PC-3 (cell line): Measurements from ENCODE around the gene TRABD2B. TPM values are rescaled to one million over a fixed set of nuclear protein-coding genes. Genes with fewer than 3 reads are reported as not detected.

Experiments
- ATAC-seq: fragments of 200-7000 bp; cut with Tn5 transposase; 2 replicates; pipeline ENCODE4 v1.9.1; 2020; ENCODE audit warnings: mild to moderate bottlenecking, moderate library complexity
- BruUV-seq: library from RNA; stranded (reverse); fragments of 400-500 nt; replicated peaks from 2 replicates; lab custom pipeline; 2021; lab: Mats Ljungman, UMichigan
- CTCF ChIA-PET: fragments of 300-600 bp; sonication (Branson Sonifier 250); formaldehyde crosslinking; loops from one replicate; lab custom pipeline; 2022; ENCODE audit warnings: antibody characterized with exemption; lab: Charles Lee
- POLR2A ChIA-PET: fragments of 300-600 bp; sonication (Branson Sonifier 250); formaldehyde crosslinking; loops from one replicate; lab custom pipeline; 2022; ENCODE audit warnings: antibody characterized with exemption; ENCODE audit not compliant: unreplicated experiment; lab: Charles Lee
- DNase-seq: peaks from one replicate; pipeline ENCODE4 v3.0.0-alpha.2; 2015
- H2AFZ ChIP-seq: fragments of 300-600 bp; sonication (generic); 2 replicates; pipeline ENCODE4 v1.6.0; 2016; ENCODE audit warnings: antibody characterized with exemption, low read length
- H3F3A ChIP-seq: fragments of 300-600 bp; sonication (generic); one replicate; pipeline ENCODE4 v1.6.0; 2017; ENCODE audit warnings: antibody characterized with exemption, low read length, control low read depth, mild to moderate bottlenecking; ENCODE audit not compliant: unreplicated experiment
- H3K27ac ChIP-seq: fragments of 300-600 bp; sonication (generic); 2 replicates; pipeline ENCODE4 v1.5.1; 2016; ENCODE audit warnings: mild to moderate bottlenecking, low read length
- H3K27me3 ChIP-seq: fragments of 300-600 bp; sonication (generic); 2 replicates; pipeline ENCODE4 v1.6.1; 2016; ENCODE audit warnings: low read length, mixed read lengths
- H3K36me3 ChIP-seq: fragments of 300-600 bp; sonication (generic); 2 replicates; pipeline ENCODE4 v1.6.1; 2016; ENCODE audit warnings: low read depth, mixed run types, low read length, mixed read lengths
- H3K4me1 ChIP-seq: fragments of 300-600 bp; sonication (generic); 2 replicates; pipeline ENCODE4 v1.5.1; 2016; ENCODE audit warnings: low read length; ENCODE audit not compliant: insufficient read depth
- H3K4me2 ChIP-seq: fragments of 300-600 bp; sonication (generic); 2 replicates; pipeline ENCODE4 v1.6.0; 2016; ENCODE audit warnings: low read length
- H3K4me3 ChIP-seq: fragments of 300-600 bp; sonication (generic); 2 replicates; pipeline ENCODE4 v1.5.1; 2016; ENCODE audit warnings: mild to moderate bottlenecking, low read length, mixed read lengths
- H3K79me2 ChIP-seq: fragments of 300-600 bp; sonication (generic); 2 replicates; pipeline ENCODE4 v1.6.1; 2017; ENCODE audit warnings: low read length, mixed read lengths
- H3K9ac ChIP-seq: fragments of 300-600 bp; sonication (generic); 2 replicates; pipeline ENCODE4 v1.6.0; 2016; ENCODE audit warnings: mild to moderate bottlenecking, low read length
- H3K9me2 ChIP-seq: fragments of 300-600 bp; sonication (generic); replicated peaks from 2 replicates; pipeline ENCODE4 v1.6.1; 2016; ENCODE audit warnings: mixed run types, low read length, mixed read lengths
- H3K9me3 ChIP-seq: fragments of 300-600 bp; sonication (generic); 2 replicates; pipeline ENCODE4 v1.6.1; 2016; ENCODE audit warnings: low read length, mixed read lengths
- H4K20me1 ChIP-seq: fragments of 300-600 bp; sonication (generic); 2 replicates; pipeline ENCODE4 v1.6.1; 2016; ENCODE audit warnings: low read length, mixed read lengths
- EZH2 ChIP-seq: fragments of 300-600 bp; sonication (generic); IDR thresholded peaks from one replicate; pipeline ENCODE4 v1.6.1; 2017; ENCODE audit warnings: antibody characterized with exemption, mild to moderate bottlenecking, low read length; ENCODE audit not compliant: unreplicated experiment
- EZH2phosphoT487 ChIP-seq: fragments of 300-600 bp; sonication (generic); IDR thresholded peaks from 2 replicates; pipeline ENCODE4 v1.6.1; 2018; ENCODE audit warnings: mild to moderate bottlenecking, antibody characterized with exemption, low read length, borderline replicate concordance
- intact Hi-C: fragments of 100-400 bp; cut with micrococcal nuclease; formaldehyde crosslinking; loops from 2 replicates; pipeline ENCODE4 v1.9.0; 2023
- total RNA-seq: library from RNA; depleted of rRNA; stranded (reverse); fragments of >200 nt; gene quantifications from 2 replicates; pipeline ENCODE4 v1.2.3, GENCODE V29; 2014
- TF ChIP-seq, protein P1 (sequence below): fragments of 300-600 bp; sonication (generic); conservative IDR thresholded peaks from 2 replicates; pipeline ENCODE4 v1.5.1; 2017; ENCODE audit warnings: antibody characterized with exemption, low read depth, mild to moderate bottlenecking, low read length

The TRABD2B gene
- total RNA-seq, 1 experiment from 2014 or later: 0.44 TPM

GRCh38 chr1:48023488-48023887 lies 26.3 kb upstream of the TRABD2B start:
- Histone ChIP-seq H3K9me3 (no peaks in the 10 kb centered on the region), H2AFZ (no peak overlapping the region), H3K36me3 (no peaks in the 10 kb centered on the region), H3K27me3 (no peaks in the 10 kb centered on the region), H4K20me1 (no peaks in the 10 kb centered on the region), H3K27ac (no peak overlapping the region), H3K4me3 (no peak overlapping the region), H3K9ac (no peak overlapping the region), H3K4me1 (no peaks in the 10 kb centered on the region), H3F3A (no peaks in the 10 kb centered on the region), H3K79me2 (no peaks in the 10 kb centered on the region), H3K9me2 (no peaks in the 10 kb centered on the region), H3K4me2 (no peak overlapping the region)
- TF ChIP-seq EZH2phosphoT487 (no peak), EZH2 (no peak)
- TF ChIP-seq, protein P1, sequence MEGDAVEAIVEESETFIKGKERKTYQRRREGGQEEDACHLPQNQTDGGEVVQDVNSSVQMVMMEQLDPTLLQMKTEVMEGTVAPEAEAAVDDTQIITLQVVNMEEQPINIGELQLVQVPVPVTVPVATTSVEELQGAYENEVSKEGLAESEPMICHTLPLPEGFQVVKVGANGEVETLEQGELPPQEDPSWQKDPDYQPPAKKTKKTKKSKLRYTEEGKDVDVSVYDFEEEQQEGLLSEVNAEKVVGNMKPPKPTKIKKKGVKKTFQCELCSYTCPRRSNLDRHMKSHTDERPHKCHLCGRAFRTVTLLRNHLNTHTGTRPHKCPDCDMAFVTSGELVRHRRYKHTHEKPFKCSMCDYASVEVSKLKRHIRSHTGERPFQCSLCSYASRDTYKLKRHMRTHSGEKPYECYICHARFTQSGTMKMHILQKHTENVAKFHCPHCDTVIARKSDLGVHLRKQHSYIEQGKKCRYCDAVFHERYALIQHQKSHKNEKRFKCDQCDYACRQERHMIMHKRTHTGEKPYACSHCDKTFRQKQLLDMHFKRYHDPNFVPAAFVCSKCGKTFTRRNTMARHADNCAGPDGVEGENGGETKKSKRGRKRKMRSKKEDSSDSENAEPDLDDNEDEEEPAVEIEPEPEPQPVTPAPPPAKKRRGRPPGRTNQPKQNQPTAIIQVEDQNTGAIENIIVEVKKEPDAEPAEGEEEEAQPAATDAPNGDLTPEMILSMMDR: no peak
- ATAC-seq: no peak
- CTCF ChIA-PET: no interaction called here
- POLR2A ChIA-PET: no interaction called here
- intact Hi-C loops: no loop called here
- no TSS peak for BruUV-seq
- no peak for DNase-seq

- Histone ChIP-seq H3K4me3 (no peak overlapping the region), H3K4me1 (no peaks in the 10 kb centered on the region), H3K9me2 (no peaks in the 10 kb centered on the region), H3K9me3 (no peaks in the 10 kb centered on the region), H4K20me1 (no peaks in the 10 kb centered on the region), H3K9ac (no peak overlapping the region), H3K36me3 (no peaks in the 10 kb centered on the region), H3K79me2 (no peaks in the 10 kb centered on the region), H2AFZ (no peak overlapping the region), H3F3A (no peaks in the 10 kb centered on the region), H3K27ac (no peak overlapping the region), H3K4me2 (no peak overlapping the region), H3K27me3 (no peaks in the 10 kb centered on the region)
- CTCF ChIA-PET: no interaction called here
- no TSS peak for BruUV-seq
- TF ChIP-seq, protein P1: no peak
- intact Hi-C loops: no loop called here
- DNase-seq: no peak
- no peak for ATAC-seq
- POLR2A ChIA-PET: no interaction called here
Observed at GRCh38 chr1:48022306-48022705, 25.1 kb upstream of the TRABD2B start.

GRCh38 chr1:48021792-48022191 lies 24.6 kb upstream of the TRABD2B start:
- Histone ChIP-seq H2AFZ (no peak overlapping the region), H3K9ac (no peak overlapping the region), H3K27ac (no peak overlapping the region), H3K4me1 (no peaks in the 10 kb centered on the region), H3K36me3 (no peaks in the 10 kb centered on the region), H3K9me2 (no peaks in the 10 kb centered on the region), H3K4me3 (no peak overlapping the region), H3K79me2 (no peaks in the 10 kb centered on the region), H4K20me1 (no peaks in the 10 kb centered on the region), H3F3A (no peaks in the 10 kb centered on the region), H3K4me2 (no peak overlapping the region), H3K27me3 (no peaks in the 10 kb centered on the region), H3K9me3 (no peaks in the 10 kb centered on the region)
- ChIA-PET CTCF (no interaction called here), POLR2A (no interaction called here)
- intact Hi-C loops: no loop called here
- DNase-seq (no peak), ATAC-seq (no peak)
- TF ChIP-seq EZH2phosphoT487 (no peak), EZH2 (no peak)
- TF ChIP-seq, protein P1: no peak
- BruUV-seq: no TSS peak
